ENCODE measurements around the gene INAFM2.

Gene INAFM2

GRCh38 chr15:40342416-40343320, 19.2 kb downstream of the INAFM2 start:
- no peak for DNase-seq (ENCODE audit: low read depth in 1 of 2, low spot score in 1 of 2)

- no peak for DNase-seq (ENCODE audit: low read depth in 1 of 2, low spot score in 1 of 2)
These were observed 20.0 kb downstream of the INAFM2 start for GRCh38 chr15:40343512-40343911.

- DNase-seq (ENCODE audit: low read depth in 1 of 2, low spot score in 1 of 2): no peak
These were observed 20.7 kb downstream of the INAFM2 start for GRCh38 chr15:40344217-40344616.

GRCh38 chr15:40344631-40345120, 21.2 kb downstream of the INAFM2 start:
- DNase-seq (ENCODE audit: low read depth in 1 of 2, low spot score in 1 of 2): peak; percentile 39 to 44

GRCh38 chr15:40345225-40345866, 21.9 kb downstream of the INAFM2 start:
- no peak for DNase-seq (ENCODE audit: low read depth in 1 of 2, low spot score in 1 of 2)

GRCh38 chr15:40345867-40346578, 22.5 kb downstream of the INAFM2 start:
- no peak for DNase-seq (ENCODE audit: low read depth in 1 of 2, low spot score in 1 of 2)

GRCh38 chr15:40346579-40347558, 23.4 kb downstream of the INAFM2 start:
- DNase-seq (ENCODE audit: low read depth in 1 of 2, low spot score in 1 of 2): no peak

GRCh38 chr15:40347559-40348473, 24.3 kb downstream of the INAFM2 start:
- DNase-seq (ENCODE audit: low read depth in 1 of 2, low spot score in 1 of 2): no peak

GRCh38 chr15:40348474-40348870, 25.0 kb downstream of the INAFM2 start:
- DNase-seq (ENCODE audit: low read depth in 1 of 2, low spot score in 1 of 2): no peak

GRCh38 chr15:40349163-40349562, 25.7 kb downstream of the INAFM2 start:
- DNase-seq (ENCODE audit: low read depth in 1 of 2, low spot score in 1 of 2): no peak

- DNase-seq (ENCODE audit: low read depth in 1 of 2, low spot score in 1 of 2): no peak
These were observed 28.9 kb downstream of the INAFM2 start for GRCh38 chr15:40352281-40352901.

- no peak for DNase-seq (ENCODE audit: low read depth in 1 of 2, low spot score in 1 of 2)
These were observed 30.2 kb downstream of the INAFM2 start for GRCh38 chr15:40353697-40354096.

- DNase-seq (ENCODE audit: low read depth in 1 of 2, low spot score in 1 of 2): no peak
These were observed 31.1 kb downstream of the INAFM2 start for GRCh38 chr15:40354408-40355171.

GRCh38 chr15:40355976-40356585, 32.6 kb downstream of the INAFM2 start:
- no peak for DNase-seq (ENCODE audit: low read depth in 1 of 2, low spot score in 1 of 2)

- DNase-seq (ENCODE audit: low read depth in 1 of 2, low spot score in 1 of 2): no peak
These were observed 33.8 kb downstream of the INAFM2 start for GRCh38 chr15:40357246-40357645.

- peak; percentile 78 to 83 for DNase-seq (ENCODE audit: low read depth in 1 of 2, low spot score in 1 of 2)
These were observed 34.4 kb downstream of the INAFM2 start, which contains the start of gene DISP2 for GRCh38 chr15:40357723-40358470. Gene DISP2, plus strand, starts transcription at chr15:40358219. Its CDS starts 103 bp downstream, at chr15:40358322.
